Measurements from ENCODE around the gene DRD4. TPM values are rescaled to one million over a fixed set of nuclear protein-coding genes. Genes with fewer than 3 reads are reported as not detected.

The DRD4 gene
- total and polyA plus RNA-seq, 4 experiments from 2014 or later, result 0.64 to 1.0 TPM; not detected in 2

GRCh38 chr11:660681-661444 lies 23.8 kb downstream of the DRD4 start:
- ChIA-PET POLR2A (ENCODE audit: partially characterized antibody) (interaction anchor here (1.1 kb wide), 1 partner anchor 125 kb away, joined by 3 read pairs; the partner anchor contains the start of gene HRAS), CTCF (ENCODE audit: partially characterized antibody) (interaction anchor here (1.2 to 3.1 kb wide), 4 partner anchors 14 to 103 kb away, joined by 3 to 28 read pairs (median 4); no protein-coding TSS in a partner anchor)
- Histone ChIP-seq H3K4me1 (ENCODE audit: insufficient read depth, low read length) (no peaks in the 10 kb centered on the region), H3K27me3 (ENCODE audit: insufficient read depth, low read length) (no peaks in the 10 kb centered on the region), H3K4me3 (ENCODE audit: low read length in 2 of 2) (no peak overlapping the region), H3K9me3 (ENCODE audit: control insufficient read depth in 1 of 2, low read length in 2 of 2) (no peaks in the 10 kb centered on the region), H3K36me3 (ENCODE audit: insufficient read depth, low read length) (peaks cover 15% of the 10 kb centered on the region), H3K27ac (ENCODE audit: low read depth, low read length) (no peak overlapping the region)
- Mint-ChIP-seq H3K27me3 (no peaks in the 10 kb centered on the region), H3K27ac (no peak overlapping the region), H3K9me3 (no peaks in the 10 kb centered on the region), H3K4me3 (no peak overlapping the region), H3K36me3 (peaks cover 5 to 22% of the 10 kb centered on the region in 2 donors), H3K4me1 (peaks cover 0 to 3% (median under 1%) of the 10 kb centered on the region in 4 donors)
- no peak for DNase-seq
- intact Hi-C loops (cut with micrococcal nuclease), result no loop called here

GRCh38 chr11:662689-663274 lies 25.7 kb downstream of the DRD4 start:
- H3K4me3 Mint-ChIP-seq, result no peak overlapping the region
- H3K27ac Mint-ChIP-seq, result peak overlapping the region in 3 of 7 donors; percentile 36 to 77 (median 57)
- Histone ChIP-seq H3K27ac (ENCODE audit: low read depth, low read length) (no peak overlapping the region), H3K9me3 (ENCODE audit: control insufficient read depth in 1 of 2, low read length in 2 of 2) (no peaks in the 10 kb centered on the region), H3K4me1 (ENCODE audit: insufficient read depth, low read length) (no peaks in the 10 kb centered on the region), H3K36me3 (ENCODE audit: insufficient read depth, low read length) (peaks cover 15% of the 10 kb centered on the region), H3K27me3 (ENCODE audit: insufficient read depth, low read length) (no peaks in the 10 kb centered on the region), H3K4me3 (ENCODE audit: low read length in 2 of 2) (no peak overlapping the region)
- peak in 2 of 5 donors; percentile 18 to 35 for DNase-seq
- H3K36me3 Mint-ChIP-seq, result peaks cover 5 to 22% of the 10 kb centered on the region in 2 donors
- intact Hi-C loops (cut with micrococcal nuclease), result loop anchor here (1.0 kb wide), 1 partner anchor 61 kb away; no protein-coding TSS in a partner anchor
- peaks cover 0 to 3% (median under 1%) of the 10 kb centered on the region in 4 donors for H3K4me1 Mint-ChIP-seq
- CTCF ChIA-PET (ENCODE audit: partially characterized antibody), result interaction anchor here (1.3 to 3.1 kb wide), 3 partner anchors 61 to 65 kb away, joined by 4 to 28 read pairs (median 5); no protein-coding TSS in a partner anchor
- peaks cover 0 to 3% (median 0%) of the 10 kb centered on the region in 8 donors for H3K9me3 Mint-ChIP-seq
- POLR2A ChIA-PET (ENCODE audit: partially characterized antibody), result interaction anchor here (0.7 kb wide), 1 partner anchor 18 kb away, joined by 3 read pairs; no protein-coding TSS in a partner anchor
- no peaks in the 10 kb centered on the region for H3K27me3 Mint-ChIP-seq

- H3K27ac Mint-ChIP-seq, result no peak overlapping the region
- no peak for DNase-seq
- intact Hi-C loops (cut with micrococcal nuclease), result no loop called here
- Histone ChIP-seq H3K4me1 (ENCODE audit: insufficient read depth, low read length) (no peaks in the 10 kb centered on the region), H3K9me3 (ENCODE audit: control insufficient read depth in 1 of 2, low read length in 2 of 2) (no peaks in the 10 kb centered on the region), H3K27me3 (ENCODE audit: insufficient read depth, low read length) (no peaks in the 10 kb centered on the region), H3K36me3 (ENCODE audit: insufficient read depth, low read length) (peaks cover 15% of the 10 kb centered on the region), H3K27ac (ENCODE audit: low read depth, low read length) (no peak overlapping the region), H3K4me3 (ENCODE audit: low read length in 2 of 2) (no peak overlapping the region)
- H3K27me3 Mint-ChIP-seq, result no peaks in the 10 kb centered on the region
- ChIA-PET POLR2A (ENCODE audit: partially characterized antibody) (no interaction called here), CTCF (ENCODE audit: partially characterized antibody) (interaction anchor here (2.1 to 2.5 kb wide), 2 partner anchors 9 to 58 kb away, joined by 6 to 8 read pairs; no protein-coding TSS in a partner anchor)
- peaks cover 0 to 3% (median 0%) of the 10 kb centered on the region in 4 donors for H3K4me1 Mint-ChIP-seq
- H3K9me3 Mint-ChIP-seq, result peaks cover 0 to 3% (median 0%) of the 10 kb centered on the region in 8 donors
- no peak overlapping the region for H3K4me3 Mint-ChIP-seq
- H3K36me3 Mint-ChIP-seq, result peaks cover 5 to 22% of the 10 kb centered on the region in 2 donors
These were observed 28.1 kb downstream of the DRD4 start for GRCh38 chr11:665062-665703.

GRCh38 chr11:665704-666281 lies 28.7 kb downstream of the DRD4 start:
- Mint-ChIP-seq H3K27ac (peak overlapping the region in 1 of 7 donors; percentile 67), H3K9me3 (peaks cover 0 to 3% (median 0%) of the 10 kb centered on the region in 8 donors), H3K36me3 (peaks cover 5 to 22% of the 10 kb centered on the region in 2 donors), H3K27me3 (no peaks in the 10 kb centered on the region), H3K4me3 (no peak overlapping the region), H3K4me1 (peaks cover 0 to 3% (median 0%) of the 10 kb centered on the region in 4 donors)
- Histone ChIP-seq H3K4me3 (ENCODE audit: low read length in 2 of 2) (no peak overlapping the region), H3K4me1 (ENCODE audit: insufficient read depth, low read length) (no peaks in the 10 kb centered on the region), H3K27ac (ENCODE audit: low read depth, low read length) (no peak overlapping the region), H3K36me3 (ENCODE audit: insufficient read depth, low read length) (peaks cover 11% of the 10 kb centered on the region), H3K27me3 (ENCODE audit: insufficient read depth, low read length) (no peaks in the 10 kb centered on the region), H3K9me3 (ENCODE audit: control insufficient read depth in 1 of 2, low read length in 2 of 2) (no peaks in the 10 kb centered on the region)
- CTCF ChIA-PET (ENCODE audit: partially characterized antibody), result interaction anchor here (2.1 to 2.5 kb wide), 2 partner anchors 10 to 57 kb away, joined by 6 to 8 read pairs; no protein-coding TSS in a partner anchor
- intact Hi-C loops (cut with micrococcal nuclease), result no loop called here
- no peak for DNase-seq
- POLR2A ChIA-PET (ENCODE audit: partially characterized antibody), result no interaction called here

- intact Hi-C loops (cut with micrococcal nuclease), result no loop called here
- H3K4me3 Mint-ChIP-seq, result no peak overlapping the region
- no peaks in the 10 kb centered on the region for H3K9me3 Mint-ChIP-seq
- Histone ChIP-seq H3K4me1 (ENCODE audit: insufficient read depth, low read length) (no peaks in the 10 kb centered on the region), H3K36me3 (ENCODE audit: insufficient read depth, low read length) (peaks cover 15% of the 10 kb centered on the region), H3K4me3 (ENCODE audit: low read length in 2 of 2) (no peak overlapping the region), H3K27me3 (ENCODE audit: insufficient read depth, low read length) (no peaks in the 10 kb centered on the region), H3K9me3 (ENCODE audit: control insufficient read depth in 1 of 2, low read length in 2 of 2) (no peaks in the 10 kb centered on the region), H3K27ac (ENCODE audit: low read depth, low read length) (no peak overlapping the region)
- ChIA-PET CTCF (ENCODE audit: partially characterized antibody) (interaction anchor here (1.4 kb wide), 2 partner anchors 49 to 66 kb away, joined by 3 to 4 read pairs; no protein-coding TSS in a partner anchor), POLR2A (ENCODE audit: partially characterized antibody) (no interaction called here)
- H3K27me3 Mint-ChIP-seq, result no peaks in the 10 kb centered on the region
- no peak for DNase-seq
- H3K27ac Mint-ChIP-seq, result peak overlapping the region in 3 of 7 donors; percentile 22 to 87 (median 32)
- H3K4me1 Mint-ChIP-seq, result peaks cover 0 to 2% (median 0%) of the 10 kb centered on the region in 4 donors
- H3K36me3 Mint-ChIP-seq, result peaks cover 25 to 42% of the 10 kb centered on the region in 2 donors
These were observed 36.8 kb downstream of the DRD4 start for GRCh38 chr11:673866-674265.

GRCh38 chr11:674406-674805 lies 37.3 kb downstream of the DRD4 start:
- DNase-seq, result no peak
- no peak overlapping the region for H3K4me3 ChIP-seq (ENCODE audit: low read length in 2 of 2)
- peaks cover 0 to 2% (median 0%) of the 10 kb centered on the region in 4 donors for H3K4me1 Mint-ChIP-seq
- H3K27ac Mint-ChIP-seq, result no peak overlapping the region
- peaks cover 25 to 44% of the 10 kb centered on the region in 2 donors for H3K36me3 Mint-ChIP-seq
- H3K27ac ChIP-seq (ENCODE audit: low read depth, low read length), result no peak overlapping the region
- intact Hi-C loops (cut with micrococcal nuclease), result no loop called here
- no peaks in the 10 kb centered on the region for H3K27me3 Mint-ChIP-seq
- H3K9me3 ChIP-seq (ENCODE audit: control insufficient read depth in 1 of 2, low read length in 2 of 2), result no peaks in the 10 kb centered on the region
- CTCF ChIA-PET (ENCODE audit: partially characterized antibody), result interaction anchor here (1.4 kb wide), 2 partner anchors 49 to 65 kb away, joined by 3 to 4 read pairs; no protein-coding TSS in a partner anchor
- H3K27me3 ChIP-seq (ENCODE audit: insufficient read depth, low read length), result no peaks in the 10 kb centered on the region
- H3K36me3 ChIP-seq (ENCODE audit: insufficient read depth, low read length), result peaks cover 15% of the 10 kb centered on the region
- no peaks in the 10 kb centered on the region for H3K4me1 ChIP-seq (ENCODE audit: insufficient read depth, low read length)
- POLR2A ChIA-PET (ENCODE audit: partially characterized antibody), result no interaction called here
- no peaks in the 10 kb centered on the region for H3K9me3 Mint-ChIP-seq
- H3K4me3 Mint-ChIP-seq, result no peak overlapping the region
